Endothelial cell of umbilical vein (primary cell): ENCODE results near the gene EID3. TPM values are rescaled to one million over a fixed set of nuclear protein-coding genes. Genes with fewer than 3 reads are reported as not detected.

ENCODE experiments used
- BruUV-seq: library from RNA; stranded (reverse); fragments of 400-500 nt; replicated peaks from 2 replicates; lab custom pipeline; 2021; lab: Mats Ljungman, UMichigan
- CTCF ChIA-PET: fragments of 300-600, 350-600 bp; sonication (Branson Sonifier 250); formaldehyde crosslinking; loops from one replicate; lab custom pipeline; 2021; ENCODE audit warnings: antibody characterized with exemption, inconsistent platforms; lab: Charles Lee
- POLR2A ChIA-PET: fragments of 300-600, 350-600 bp; sonication (Branson Sonifier 250); formaldehyde crosslinking; loops from one replicate; lab custom pipeline; 2021; ENCODE audit warnings: antibody characterized with exemption, inconsistent platforms; lab: Charles Lee
- DNase-seq: peaks from one replicate; pipeline ENCODE4 v3.0.0-alpha.2; 2011; ENCODE audit warnings: low read depth, low spot score
- FAIRE-seq: peaks from 2 replicates; lab custom pipeline; 2011; peaks lifted over from hg19 to GRCh38; lab: Jason Lieb, UNC
- H2AFZ ChIP-seq: 2 replicates; pipeline ENCODE4 v1.6.0; 2012; ENCODE audit warnings: low read depth, low read length, control low read depth, inconsistent platforms
- H3K27ac ChIP-seq: 2 replicates; pipeline ENCODE4 v1.5.1; 2011; ENCODE audit warnings: low read depth, mild to moderate bottlenecking, control low read depth, low read length, moderate library complexity; ENCODE audit not compliant: insufficient read depth
- H3K27me3 ChIP-seq, 2 experiments: 2 replicates each; pipeline versions ENCODE4 v1.6.0 to v1.6.1; 2011; ENCODE audit warnings: low read length in 2 of 2, mixed read lengths in 1 of 2; ENCODE audit not compliant: control insufficient read depth in 2 of 2, insufficient read depth in 2 of 2
- H3K36me3 ChIP-seq, 2 experiments: 2 replicates in 1 of 2; 3 replicates in 1 of 2; pipeline ENCODE4 v1.5.1; 2011; ENCODE audit warnings: low read length in 2 of 2, mild to moderate bottlenecking in 1 of 2, moderate library complexity in 1 of 2; ENCODE audit not compliant: control insufficient read depth in 2 of 2, insufficient read depth in 2 of 2; ENCODE audit errors: extremely low read depth in 1 of 2
- H3K4me1 ChIP-seq: 3 replicates; pipeline ENCODE4 v1.5.1; 2011; ENCODE audit warnings: mild to moderate bottlenecking, low read length; ENCODE audit not compliant: control insufficient read depth, insufficient read depth; ENCODE audit errors: extremely low read depth
- H3K4me2 ChIP-seq: 2 replicates; pipeline ENCODE4 v1.6.1; 2011; ENCODE audit warnings: low read length, control low read depth, mixed read lengths; ENCODE audit not compliant: insufficient read depth
- H3K4me3 ChIP-seq, 3 experiments: fragments of 200-600 bp in 1 of 3; sonication (generic), shearing (Covaris generic) in 1 of 3; replicated peaks in 1 of 3; 2 replicates each; pipeline ENCODE4 v1.5.1; 2011 to 2016; ENCODE audit warnings: control low read depth in 3 of 3, low read length in 3 of 3, mild to moderate bottlenecking in 2 of 3, inconsistent platforms in 1 of 3, low read depth in 1 of 3, moderate library complexity in 1 of 3; ENCODE audit not compliant: insufficient read depth in 1 of 3
- H3K79me2 ChIP-seq: 2 replicates; pipeline ENCODE4 v1.6.0; 2012; ENCODE audit warnings: low read length, inconsistent platforms; ENCODE audit not compliant: control insufficient read depth, insufficient read depth
- H3K9ac ChIP-seq: replicated peaks from 2 replicates; pipeline ENCODE3; 2011; ENCODE audit warnings: low read length, control low read depth; ENCODE audit not compliant: insufficient read depth; ENCODE audit errors: extremely low read depth
- H3K9me1 ChIP-seq: replicated peaks from 3 replicates; pipeline ENCODE4 v1.6.0; 2011; ENCODE audit warnings: mild to moderate bottlenecking, low read length; ENCODE audit not compliant: control insufficient read depth, insufficient read depth; ENCODE audit errors: extremely low read depth
- H3K9me3 ChIP-seq: replicated peaks from 2 replicates; pipeline ENCODE4 v1.5.1; 2012; ENCODE audit warnings: low read length, inconsistent platforms; ENCODE audit not compliant: control insufficient read depth, insufficient read depth
- H4K20me1 ChIP-seq: replicated peaks from 2 replicates; pipeline ENCODE3; 2011; ENCODE audit warnings: mild to moderate bottlenecking, low read length; ENCODE audit not compliant: control insufficient read depth, insufficient read depth; ENCODE audit errors: extremely low read depth
- CTCF ChIP-seq, 2 donors: IDR thresholded peaks; 1 replicate in 1 of 2; 2 replicates in 1 of 2; pipeline ENCODE4 v1.5.1; 2011; ENCODE audit warnings: low read length in 2 of 2, mild to moderate bottlenecking in 2 of 2, moderate library complexity in 2 of 2, control low read depth in 1 of 2, inconsistent platforms in 1 of 2, low read depth in 1 of 2; ENCODE audit not compliant: insufficient read depth in 1 of 2; ENCODE audit errors: extremely low read depth in 1 of 2
- EZH2 ChIP-seq: IDR thresholded peaks from 2 replicates; pipeline ENCODE4 v1.6.1; 2012; ENCODE audit warnings: borderline replicate concordance, low read depth, mild to moderate bottlenecking, moderate library complexity, low read length, inconsistent platforms; ENCODE audit not compliant: severe bottlenecking
- FOS ChIP-seq: IDR thresholded peaks from 2 replicates; pipeline ENCODE4 v1.6.1; 2011; ENCODE audit warnings: mild to moderate bottlenecking, low read length, moderate library complexity, borderline replicate concordance; ENCODE audit not compliant: insufficient read depth
- GATA2 ChIP-seq: IDR thresholded peaks from 2 replicates; pipeline ENCODE4 v1.7.0; 2011; ENCODE audit warnings: low read depth, mild to moderate bottlenecking, moderate library complexity, mixed read lengths, low read length; ENCODE audit not compliant: insufficient read length, insufficient read depth
- JUN ChIP-seq: IDR thresholded peaks from 2 replicates; pipeline ENCODE4 v1.6.1; 2011; ENCODE audit warnings: borderline replicate concordance, low read depth; ENCODE audit not compliant: insufficient read length, insufficient read depth
- MAX ChIP-seq: IDR thresholded peaks from 2 replicates; pipeline ENCODE4 v1.6.1; 2011; ENCODE audit not compliant: insufficient read depth, insufficient read length
- POLR2A ChIP-seq: IDR thresholded peaks from 2 replicates; pipeline ENCODE4 v1.6.1; 2012; ENCODE audit warnings: low read depth, mild to moderate bottlenecking, control low read depth, low read length
- POLR2AphosphoS5 ChIP-seq: IDR thresholded peaks from 2 replicates; pipeline ENCODE4 v1.6.1; 2012; ENCODE audit warnings: low read depth, mild to moderate bottlenecking, control low read depth, low read length, moderate library complexity; ENCODE audit not compliant: insufficient read depth
- dilution Hi-C: fragments of 300-500 bp; cut with MboI; formaldehyde crosslinking; loops from one replicate; pipeline ENCODE4 v1.15.0; 2019; ENCODE audit warnings: low sequenced_read_pairs; ENCODE audit not compliant: extremely low pct_ligation_motif_present
- intact Hi-C: fragments of 100-400 bp; cut with micrococcal nuclease; formaldehyde crosslinking; loops from one replicate; pipeline ENCODE4 v1.10.0; 2022
- polyA plus RNA-seq, 4 experiments: library from polyadenylated mRNA; depleted of rRNA in 3 of 4; stranded (reverse) in 3 of 4; unstranded in 1 of 4; fragments of >200 nt; gene quantifications; 2 replicates each; pipeline versions ENCODE4 v1.2.1 to v1.2.3, GENCODE V29; 2011 to 2012; ENCODE audit warnings: missing spikeins in 1 of 4
- total RNA-seq: library from RNA; stranded (reverse); gene quantifications from 2 replicates; pipeline ENCODE4 v1.2.3, GENCODE V29; 2021

Gene EID3
- total and polyA plus RNA-seq, 2 donors (not counting 3 experiments of a cell fraction or from before 2014, with no cell fraction given): 1.5 to 14.5 TPM

GRCh38 chr12:104279164-104279563 is 24.4 kb upstream of the EID3 start:
- H3K79me2 ChIP-seq: no peaks in the 10 kb centered on the region
- no peaks in the 10 kb centered on the region for H3K27me3 ChIP-seq
- no peak overlapping the region for H3K9ac ChIP-seq
- H3K9me1 ChIP-seq: no peaks in the 10 kb centered on the region
- DNase-seq (no peak), FAIRE-seq (no peak)
- BruUV-seq: no TSS peak
- ChIA-PET POLR2A (interaction anchor here (1.1 kb wide), 1 partner anchor 59 kb away, joined by 3 read pairs; no protein-coding TSS in a partner anchor), CTCF (interaction anchor here (0.8 kb wide), 1 partner anchor 57 kb away, joined by 4 read pairs; no protein-coding TSS in a partner anchor)
- intact Hi-C loops: no loop called here
- peak overlapping the region in 1 of 3 experiments; percentile 4 for H3K4me3 ChIP-seq
- no peaks in the 10 kb centered on the region for H3K9me3 ChIP-seq
- no peak overlapping the region for H2AFZ ChIP-seq
- peak overlapping the region; percentile 28 for H3K27ac ChIP-seq
- no peaks in the 10 kb centered on the region for H3K36me3 ChIP-seq
- H3K4me2 ChIP-seq: peak overlapping the region; percentile 29
- TF ChIP-seq EZH2: no peak
- TF ChIP-seq JUN: no peak
- no peak for TF ChIP-seq POLR2AphosphoS5
- no peak for TF ChIP-seq POLR2A
- TF ChIP-seq CTCF (IDR thresholded peaks at IDR 0.05; ENCODE audit: extremely low read depth in 1 of 2, insufficient read depth in 1 of 2, low read depth in 1 of 2, low read length in 2 of 2): no peak
- TF ChIP-seq MAX: no peak
- no peak for TF ChIP-seq GATA2
- TF ChIP-seq FOS: no peak
- dilution Hi-C loops: no loop called here
- H3K4me1 ChIP-seq: peaks cover 43% of the 10 kb centered on the region
- H4K20me1 ChIP-seq: no peaks in the 10 kb centered on the region
